Measurements from ENCODE around the gene COA4.

Gene COA4

DNA sequence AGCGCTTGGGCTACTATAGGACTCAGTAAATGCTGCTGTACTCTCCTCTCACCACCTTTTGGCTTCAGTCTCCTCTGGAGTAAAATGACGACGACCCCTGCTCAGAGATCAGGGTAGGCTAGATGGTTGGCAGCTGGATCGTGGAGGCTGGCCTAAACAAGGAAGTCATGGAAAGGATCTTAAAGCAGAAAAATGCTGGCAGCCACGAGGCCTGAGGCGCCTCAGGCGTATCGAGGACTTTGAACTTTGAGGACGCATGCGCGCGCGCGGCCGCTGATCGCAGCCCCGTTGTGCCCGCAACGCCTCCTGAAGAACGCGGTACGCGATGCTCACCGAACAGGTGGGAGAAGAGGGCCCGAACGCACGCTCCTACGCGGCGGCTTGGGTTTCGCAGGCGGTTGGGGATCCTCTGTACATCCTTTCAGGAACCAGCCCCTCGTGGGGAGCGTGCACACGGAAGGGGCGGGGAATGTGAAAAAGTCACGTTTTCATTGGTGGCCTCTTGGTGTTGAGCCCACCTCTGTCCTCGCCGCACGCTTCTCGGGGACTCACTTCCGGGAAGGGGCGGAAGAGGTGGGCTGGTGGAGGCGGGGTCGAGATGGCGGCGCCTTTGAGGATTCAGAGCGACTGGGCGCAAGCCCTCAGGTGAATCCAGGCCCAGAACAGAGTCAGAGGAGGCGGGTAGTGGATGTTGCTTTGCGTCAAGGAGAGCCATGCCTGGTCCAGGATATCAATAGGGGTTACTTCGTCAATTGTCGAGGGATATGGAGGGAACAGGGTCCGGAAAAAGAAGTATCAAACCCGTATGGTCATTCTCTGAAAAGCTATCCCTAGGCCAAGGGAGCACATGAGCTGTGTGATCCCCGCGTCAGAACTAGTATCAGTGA is at the start of gene COA4, which contains the start of gene PAAF1:
Gene COA4, minus strand, starts transcription at position 423 of the 887 bp plus-strand sequence. CDS start 3,468 bp downstream, outside the sequence.
Gene PAAF1, plus strand, starts transcription at position 576 of the 887 bp plus-strand sequence. Its CDS starts 23 bp downstream, at position 599.
- peak within 1 kb of the TSS; percentile 95 for H2AFZ ChIP-seq (ENCODE audit: low read length, unreplicated experiment)
- H3K27me3 ChIP-seq (ENCODE audit: insufficient read depth, low read length), result no peaks in the 10 kb centered on the region
- H3K27ac ChIP-seq (ENCODE audit: low read depth, low read length), result peak within 1 kb of the TSS; percentile 82
- H3K36me3 ChIP-seq (ENCODE audit: insufficient read depth, low read length), result peaks cover 13% of the 10 kb centered on the region; the same call in 1 of the 2 replicates
- H3K4me1 ChIP-seq (ENCODE audit: control insufficient read depth, insufficient read depth, low read length, unreplicated experiment), result peaks cover 18% of the 10 kb centered on the region
- peak within 1 kb of the TSS; percentile 95 for H3K4me3 ChIP-seq (ENCODE audit: low read depth, low read length)
- H3K79me2 ChIP-seq (ENCODE audit: control insufficient read depth, insufficient read depth, low read length, unreplicated experiment), result peaks cover 39% of the 10 kb centered on the region

GRCh38 chr11:73921180-73921579 is 44.5 kb upstream of the COA4 start:
- no peak overlapping the region for H3K27ac ChIP-seq (ENCODE audit: low read depth, low read length)
- H3K79me2 ChIP-seq (ENCODE audit: control insufficient read depth, insufficient read depth, low read length, unreplicated experiment), result no peaks in the 10 kb centered on the region
- no peak overlapping the region for H2AFZ ChIP-seq (ENCODE audit: low read length, unreplicated experiment)
- H3K27me3 ChIP-seq (ENCODE audit: insufficient read depth, low read length), result no peaks in the 10 kb centered on the region
- no peak overlapping the region for H3K4me3 ChIP-seq (ENCODE audit: low read depth, low read length)
- no peaks in the 10 kb centered on the region for H3K4me1 ChIP-seq (ENCODE audit: control insufficient read depth, insufficient read depth, low read length, unreplicated experiment)
- H3K36me3 ChIP-seq (ENCODE audit: insufficient read depth, low read length), result peaks cover 10% of the 10 kb centered on the region; the same call in 1 of the 2 replicates

- no peaks in the 10 kb centered on the region for H3K4me1 ChIP-seq (ENCODE audit: control insufficient read depth, insufficient read depth, low read length, unreplicated experiment)
- peaks cover 22% of the 10 kb centered on the region for H3K36me3 ChIP-seq (ENCODE audit: insufficient read depth, low read length)
Measured at GRCh38 chr11:73916435-73916834, 39.8 kb upstream of the COA4 start.

DNA sequence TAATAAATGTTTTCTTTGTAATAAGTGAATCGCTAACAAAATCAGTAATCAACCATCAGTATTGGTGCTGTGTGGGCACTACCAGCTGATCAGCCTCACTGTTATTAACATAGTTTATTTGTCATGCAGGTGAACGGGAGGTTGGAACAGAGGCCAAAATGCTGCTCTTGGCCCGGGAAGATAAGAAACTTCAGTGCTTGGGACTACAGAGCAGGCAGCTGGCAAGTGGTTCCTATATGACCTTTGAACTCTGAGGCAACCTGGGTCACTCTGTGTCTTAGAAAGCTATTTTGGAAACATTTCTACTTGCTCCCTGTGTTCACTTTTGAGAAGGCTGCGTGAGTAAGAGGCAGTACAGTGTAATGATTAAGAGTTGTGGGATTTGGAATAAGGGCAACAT is 37.6 kb upstream of the COA4 start:
- H3K36me3 ChIP-seq (ENCODE audit: insufficient read depth, low read length), result peaks cover 19% of the 10 kb centered on the region
- no peak overlapping the region for H3K27ac ChIP-seq (ENCODE audit: low read depth, low read length)
- H2AFZ ChIP-seq (ENCODE audit: low read length, unreplicated experiment), result no peak overlapping the region
- no peaks in the 10 kb centered on the region for H3K27me3 ChIP-seq (ENCODE audit: insufficient read depth, low read length)
- no peaks in the 10 kb centered on the region for H3K4me1 ChIP-seq (ENCODE audit: control insufficient read depth, insufficient read depth, low read length, unreplicated experiment)
- H3K79me2 ChIP-seq (ENCODE audit: control insufficient read depth, insufficient read depth, low read length, unreplicated experiment), result no peaks in the 10 kb centered on the region
- no peak overlapping the region for H3K4me3 ChIP-seq (ENCODE audit: low read depth, low read length)

More at GRCh38 chr11:73916435-73916834, 39.8 kb upstream of the COA4 start:
- no peak overlapping the region for H3K4me3 ChIP-seq (ENCODE audit: low read depth, low read length)
- no peak overlapping the region for H3K27ac ChIP-seq (ENCODE audit: low read depth, low read length)
- H3K27me3 ChIP-seq (ENCODE audit: insufficient read depth, low read length), result no peaks in the 10 kb centered on the region
- H3K79me2 ChIP-seq (ENCODE audit: control insufficient read depth, insufficient read depth, low read length, unreplicated experiment), result no peaks in the 10 kb centered on the region
- no peak overlapping the region for H2AFZ ChIP-seq (ENCODE audit: low read length, unreplicated experiment)

DNA sequence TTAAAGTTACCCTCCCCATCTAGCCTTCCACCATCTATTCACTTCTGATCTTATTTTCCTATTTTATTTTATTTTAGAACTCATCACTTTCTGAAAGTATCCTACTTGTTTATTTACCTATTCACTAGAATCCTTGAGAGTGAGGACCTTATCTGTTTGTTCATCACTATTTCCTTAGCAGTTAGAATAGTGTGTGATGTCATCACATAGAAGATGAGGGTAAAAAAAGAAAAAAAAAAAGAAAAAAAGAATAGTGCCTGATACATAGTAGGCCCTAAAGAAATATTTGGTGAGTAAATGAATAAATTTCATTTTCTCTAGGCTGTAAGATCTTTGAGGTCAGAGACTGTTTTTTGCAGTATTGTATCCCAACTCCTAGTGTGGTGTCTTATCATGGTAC is 36.8 kb upstream of the COA4 start:
- Histone ChIP-seq H2AFZ (ENCODE audit: low read length, unreplicated experiment) (no peak overlapping the region), H3K27ac (ENCODE audit: low read depth, low read length) (no peak overlapping the region), H3K4me1 (ENCODE audit: control insufficient read depth, insufficient read depth, low read length, unreplicated experiment) (no peaks in the 10 kb centered on the region), H3K4me3 (ENCODE audit: low read depth, low read length) (no peak overlapping the region), H3K36me3 (ENCODE audit: insufficient read depth, low read length) (peaks cover 16% of the 10 kb centered on the region; the same call in 1 of the 2 replicates), H3K27me3 (ENCODE audit: insufficient read depth, low read length) (no peaks in the 10 kb centered on the region), H3K79me2 (ENCODE audit: control insufficient read depth, insufficient read depth, low read length, unreplicated experiment) (no peaks in the 10 kb centered on the region)

DNA sequence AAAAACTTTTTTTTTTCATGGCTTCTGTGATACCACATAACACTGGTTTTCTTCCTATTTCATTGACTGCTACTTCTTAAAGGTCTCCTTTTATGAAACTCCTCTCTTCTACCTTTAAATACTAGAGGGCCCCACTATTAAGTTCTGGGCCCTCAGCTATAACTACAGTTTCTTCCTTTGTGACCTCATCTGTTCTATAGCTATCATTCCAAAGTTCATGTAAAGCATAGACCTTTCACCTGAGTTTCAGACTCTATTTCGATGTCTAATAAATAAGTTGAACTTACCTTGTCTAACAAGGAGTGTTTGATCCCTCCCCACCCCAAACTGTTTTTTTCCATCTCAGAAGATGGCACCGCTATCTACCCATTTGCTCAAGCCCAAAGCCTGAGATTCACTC is 35.4 kb upstream of the COA4 start:
- Histone ChIP-seq H3K79me2 (ENCODE audit: control insufficient read depth, insufficient read depth, low read length, unreplicated experiment) (no peaks in the 10 kb centered on the region), H3K4me1 (ENCODE audit: control insufficient read depth, insufficient read depth, low read length, unreplicated experiment) (peaks cover under 1% of the 10 kb centered on the region), H3K36me3 (ENCODE audit: insufficient read depth, low read length) (peaks cover 12% of the 10 kb centered on the region; the same call in 1 of the 2 replicates)

GRCh38 chr11:73907191-73907590 is 30.5 kb upstream of the COA4 start:
- H3K36me3 ChIP-seq (ENCODE audit: insufficient read depth, low read length), result no peaks in the 10 kb centered on the region
- H3K4me3 ChIP-seq (ENCODE audit: low read depth, low read length), result no peak overlapping the region
- no peak overlapping the region for H2AFZ ChIP-seq (ENCODE audit: low read length, unreplicated experiment)
- H3K4me1 ChIP-seq (ENCODE audit: control insufficient read depth, insufficient read depth, low read length, unreplicated experiment), result peaks cover 5% of the 10 kb centered on the region
- no peak overlapping the region for H3K27ac ChIP-seq (ENCODE audit: low read depth, low read length)
- no peaks in the 10 kb centered on the region for H3K27me3 ChIP-seq (ENCODE audit: insufficient read depth, low read length)
- no peaks in the 10 kb centered on the region for H3K79me2 ChIP-seq (ENCODE audit: control insufficient read depth, insufficient read depth, low read length, unreplicated experiment)

More for the DNA sequence above, 35.4 kb upstream of the COA4 start:
- H3K27ac ChIP-seq (ENCODE audit: low read depth, low read length), result no peak overlapping the region
- H2AFZ ChIP-seq (ENCODE audit: low read length, unreplicated experiment), result no peak overlapping the region
- H3K4me3 ChIP-seq (ENCODE audit: low read depth, low read length), result no peak overlapping the region
- H3K27me3 ChIP-seq (ENCODE audit: insufficient read depth, low read length), result no peaks in the 10 kb centered on the region

GRCh38 chr11:73902303-73902702 is 25.7 kb upstream of the COA4 start:
- Histone ChIP-seq H3K36me3 (ENCODE audit: insufficient read depth, low read length) (peaks cover 12% of the 10 kb centered on the region; the same call in 1 of the 2 replicates), H3K4me1 (ENCODE audit: control insufficient read depth, insufficient read depth, low read length, unreplicated experiment) (peaks cover 5% of the 10 kb centered on the region), H3K27me3 (ENCODE audit: insufficient read depth, low read length) (no peaks in the 10 kb centered on the region), H3K79me2 (ENCODE audit: control insufficient read depth, insufficient read depth, low read length, unreplicated experiment) (no peaks in the 10 kb centered on the region), H3K27ac (ENCODE audit: low read depth, low read length) (no peak overlapping the region), H3K4me3 (ENCODE audit: low read depth, low read length) (no peak overlapping the region), H2AFZ (ENCODE audit: low read length, unreplicated experiment) (no peak overlapping the region)

- H3K27ac ChIP-seq (ENCODE audit: low read depth, low read length), result peak overlapping the region; percentile 55
- H3K36me3 ChIP-seq (ENCODE audit: insufficient read depth, low read length), result peaks cover 7% of the 10 kb centered on the region
- H2AFZ ChIP-seq (ENCODE audit: low read length, unreplicated experiment), result no peak overlapping the region
- H3K27me3 ChIP-seq (ENCODE audit: insufficient read depth, low read length), result no peaks in the 10 kb centered on the region
- H3K4me1 ChIP-seq (ENCODE audit: control insufficient read depth, insufficient read depth, low read length, unreplicated experiment), result peaks cover 9% of the 10 kb centered on the region
- no peaks in the 10 kb centered on the region for H3K79me2 ChIP-seq (ENCODE audit: control insufficient read depth, insufficient read depth, low read length, unreplicated experiment)
- no peak overlapping the region for H3K4me3 ChIP-seq (ENCODE audit: low read depth, low read length)
Measured at GRCh38 chr11:73894725-73895335, 18.2 kb upstream of the COA4 start.

- H3K79me2 ChIP-seq (ENCODE audit: control insufficient read depth, insufficient read depth, low read length, unreplicated experiment), result no peaks in the 10 kb centered on the region
- H3K4me3 ChIP-seq (ENCODE audit: low read depth, low read length), result no peak overlapping the region
- no peaks in the 10 kb centered on the region; the same call in 1 of the 2 replicates for H3K36me3 ChIP-seq (ENCODE audit: insufficient read depth, low read length)
- peaks cover 15% of the 10 kb centered on the region for H3K4me1 ChIP-seq (ENCODE audit: control insufficient read depth, insufficient read depth, low read length, unreplicated experiment)
- no peak overlapping the region for H3K27ac ChIP-seq (ENCODE audit: low read depth, low read length)
- H2AFZ ChIP-seq (ENCODE audit: low read length, unreplicated experiment), result no peak overlapping the region
- H3K27me3 ChIP-seq (ENCODE audit: insufficient read depth, low read length), result no peaks in the 10 kb centered on the region
Measured at GRCh38 chr11:73893041-73893440, 16.4 kb upstream of the COA4 start.
